SIG-M5 treated with dmso at 0.1 percent for 504 hours (cell line): ENCODE results near the gene PLA2G4A.

Source experiments
- DNase-seq: peaks from one replicate; lab custom pipeline; 2025; ENCODE audit not compliant: unreplicated experiment; lab: John Stamatoyannopoulos, UW

The PLA2G4A gene

GRCh38 chr1:186831168-186831567 lies 2.4 kb downstream of the PLA2G4A start:
- DNase-seq = no peak

- no peak for DNase-seq
Measured at GRCh38 chr1:186834399-186834958, 5.7 kb downstream of the PLA2G4A start.

- DNase-seq = no peak
Measured at GRCh38 chr1:186835448-186835847, 6.7 kb downstream of the PLA2G4A start.

- no peak for DNase-seq
Measured at GRCh38 chr1:186837806-186838205, 9.1 kb downstream of the PLA2G4A start.

DNA sequence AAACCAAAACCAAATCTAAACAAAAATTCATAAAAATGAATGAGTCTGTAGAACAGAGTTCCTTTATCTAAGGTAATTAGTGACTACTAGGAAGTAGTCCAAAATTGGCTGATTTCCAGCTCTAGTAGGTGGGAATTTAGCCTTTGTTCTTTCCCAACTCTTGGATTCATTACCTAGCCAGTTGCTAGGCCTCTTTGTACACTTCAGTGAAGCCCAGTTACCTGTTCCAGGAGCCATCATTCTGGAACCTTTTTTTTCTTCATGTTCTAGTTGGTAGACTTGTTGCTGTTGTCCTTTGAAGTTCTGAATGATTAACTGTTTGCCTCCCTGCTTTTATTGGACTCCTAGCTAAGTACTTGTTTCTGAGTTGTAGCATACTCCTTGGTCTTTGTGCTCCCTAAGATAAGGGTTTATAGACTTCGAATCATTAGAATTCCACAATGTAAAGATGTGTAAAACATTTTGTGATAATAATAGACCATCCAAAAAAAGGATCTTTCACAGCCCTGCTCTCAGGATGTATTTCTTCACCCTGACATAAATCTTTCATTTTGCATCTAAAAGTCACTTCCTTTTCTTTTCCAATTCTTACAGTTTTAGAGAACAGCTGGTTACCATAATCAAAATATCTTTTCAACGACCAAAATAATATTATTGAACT lies 9.8 kb downstream of the PLA2G4A start:
- DNase-seq = peak; percentile 72

GRCh38 chr1:186839041-186839400 lies 10.3 kb downstream of the PLA2G4A start:
- peak; percentile 72 for DNase-seq

DNA sequence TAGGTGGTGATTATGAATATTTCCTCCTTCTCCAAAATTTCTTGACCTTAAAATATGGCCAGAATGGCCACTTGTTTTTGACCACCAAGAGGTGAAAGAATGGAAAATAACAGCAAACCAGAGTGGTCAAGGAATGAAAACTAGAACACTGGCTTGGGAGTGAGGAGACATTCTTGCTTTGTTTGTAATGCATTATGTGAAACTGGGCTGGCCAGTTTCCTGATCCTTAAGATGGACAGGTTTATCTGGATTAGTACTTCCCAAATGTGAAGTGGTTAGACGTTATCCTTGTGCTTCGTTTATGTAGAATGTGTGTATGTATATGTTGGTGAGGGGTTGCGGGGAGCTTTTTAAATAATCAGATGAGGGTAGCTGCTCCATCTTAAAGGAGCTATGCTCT lies 12.8 kb downstream of the PLA2G4A start:
- peak; percentile 15 for DNase-seq

DNA sequence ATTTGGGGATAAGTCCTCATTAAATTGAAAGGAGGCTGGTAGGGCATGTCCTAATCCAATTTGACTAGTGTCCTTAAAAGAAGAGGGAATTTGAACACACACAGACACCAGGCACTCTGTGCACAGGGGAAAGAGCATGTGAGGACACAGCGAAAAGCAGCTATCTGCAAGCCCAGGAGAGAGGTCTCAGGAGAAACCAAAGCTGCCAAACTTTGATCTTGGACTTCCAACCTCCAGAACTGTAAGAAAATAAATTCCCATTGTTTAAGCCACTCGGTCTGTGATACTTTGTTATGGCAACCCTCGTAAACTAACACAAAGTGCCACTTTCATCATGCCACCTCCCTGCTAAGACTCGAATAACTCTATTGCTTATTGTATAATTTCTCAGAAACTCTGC lies 13.8 kb downstream of the PLA2G4A start:
- DNase-seq = no peak

DNA sequence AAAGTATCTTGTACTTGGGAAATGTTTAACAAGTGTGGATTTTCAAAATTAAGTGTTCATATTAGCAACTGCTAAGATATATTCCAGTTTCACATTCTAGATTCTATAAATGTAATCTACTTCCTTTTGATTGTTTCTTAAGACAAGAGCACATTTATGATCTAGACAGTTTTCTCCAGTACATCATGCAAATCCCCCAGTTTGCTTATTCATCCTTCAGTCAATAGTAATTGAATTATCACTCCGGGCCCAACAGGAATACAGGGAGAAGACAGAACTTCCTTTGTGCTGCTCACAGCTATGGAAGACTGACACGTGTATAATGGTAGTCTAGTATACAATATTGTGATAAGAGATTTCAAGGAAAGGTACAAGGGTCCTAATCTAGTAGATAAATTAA lies 14.5 kb downstream of the PLA2G4A start:
- DNase-seq = no peak

- DNase-seq = no peak
Measured at GRCh38 chr1:186843931-186844330, 15.2 kb downstream of the PLA2G4A start.

DNA sequence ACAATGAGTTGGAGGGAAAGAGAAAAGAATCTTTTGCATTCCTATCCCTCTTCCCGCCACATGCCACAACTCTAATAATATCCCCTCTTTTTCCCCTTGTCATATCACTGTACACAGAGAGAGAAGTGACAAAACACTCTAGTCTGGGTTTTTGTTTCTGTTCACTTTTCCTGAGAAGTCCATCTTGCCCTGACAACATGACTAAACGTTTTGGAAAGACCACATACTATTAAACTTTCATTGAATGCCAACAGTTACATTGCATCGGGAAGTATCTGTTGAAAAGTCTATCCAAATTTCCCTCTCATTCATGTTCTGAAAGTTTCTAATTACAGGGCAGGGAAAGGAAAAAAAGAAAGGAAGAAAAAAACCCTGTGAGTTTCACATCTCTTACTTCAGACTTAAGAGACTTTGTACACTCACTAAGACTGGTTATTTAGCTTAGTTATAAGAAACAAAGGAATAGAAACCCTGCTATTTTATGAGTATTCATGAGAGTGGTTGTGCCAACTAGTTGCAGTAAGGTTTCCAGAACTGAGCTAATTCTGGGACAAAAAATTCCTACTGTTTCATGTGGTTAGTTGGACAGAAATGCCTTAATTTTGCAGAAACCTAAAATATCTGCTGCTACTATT lies 16.9 kb downstream of the PLA2G4A start:
- DNase-seq = peak; percentile 57

- no peak for DNase-seq
Measured at GRCh38 chr1:186848509-186849130, 19.9 kb downstream of the PLA2G4A start.

DNA sequence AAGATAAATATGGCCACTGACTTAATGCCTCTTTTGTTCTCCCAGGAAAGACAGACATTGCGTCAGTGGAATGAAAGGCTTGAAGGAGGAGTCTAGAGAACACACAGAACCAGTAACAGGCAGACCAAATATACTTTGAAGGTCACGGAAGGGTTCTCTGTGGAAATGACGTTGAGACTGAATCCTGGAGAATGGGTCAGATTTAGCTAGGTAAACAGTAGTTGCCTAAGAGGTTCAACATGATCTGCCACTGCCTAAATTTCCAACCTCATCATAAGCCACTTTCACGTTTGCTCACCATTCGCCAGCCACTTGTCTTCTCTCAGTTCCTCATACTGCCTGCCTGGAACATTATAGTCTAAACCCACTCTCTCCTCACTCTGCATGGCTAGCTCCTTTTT lies 20.5 kb downstream of the PLA2G4A start:
- peak; percentile 96 for DNase-seq

DNA sequence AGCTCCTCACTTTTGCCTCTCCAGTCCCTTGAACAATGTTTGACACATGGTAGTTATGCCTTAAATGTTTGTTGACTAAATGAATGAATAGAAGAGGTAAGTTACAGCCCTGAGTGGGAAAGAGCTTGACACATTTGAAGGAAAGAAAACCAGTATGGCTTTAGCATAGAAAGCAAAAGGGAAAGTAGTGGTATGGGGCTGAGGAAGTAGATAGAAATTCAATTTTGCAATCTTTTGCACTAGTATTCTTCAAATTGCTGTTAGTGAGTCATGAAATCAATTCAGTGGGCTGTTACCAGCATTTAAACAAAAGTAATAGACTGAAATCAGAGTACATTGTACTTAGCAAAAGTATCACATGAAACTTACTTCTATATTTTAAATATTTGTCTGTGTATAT lies 21.1 kb downstream of the PLA2G4A start:
- DNase-seq = peak; percentile 92

DNA sequence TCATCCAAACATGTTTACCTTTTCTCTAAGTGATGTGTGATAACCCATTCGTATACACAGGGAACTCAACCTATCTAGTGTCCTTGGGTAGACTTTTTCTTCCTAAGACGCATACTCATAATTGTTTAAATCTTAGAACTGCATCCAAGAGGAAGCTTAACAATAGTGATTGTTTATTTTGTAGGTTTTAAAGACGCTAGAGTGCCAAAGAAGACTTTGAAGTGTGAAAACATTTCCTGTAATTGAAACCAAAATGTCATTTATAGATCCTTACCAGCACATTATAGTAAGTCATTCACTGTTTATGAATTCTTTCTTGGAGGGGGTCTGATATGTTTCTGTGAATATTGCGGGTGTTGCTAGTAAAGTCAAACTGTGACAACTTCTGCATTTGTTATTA lies 25.4 kb downstream of the PLA2G4A start:
- DNase-seq = no peak

GRCh38 chr1:186858923-186859322 lies 30.2 kb downstream of the PLA2G4A start:
- DNase-seq = no peak

GRCh38 chr1:186859995-186860394 lies 31.2 kb downstream of the PLA2G4A start:
- no peak for DNase-seq

DNA sequence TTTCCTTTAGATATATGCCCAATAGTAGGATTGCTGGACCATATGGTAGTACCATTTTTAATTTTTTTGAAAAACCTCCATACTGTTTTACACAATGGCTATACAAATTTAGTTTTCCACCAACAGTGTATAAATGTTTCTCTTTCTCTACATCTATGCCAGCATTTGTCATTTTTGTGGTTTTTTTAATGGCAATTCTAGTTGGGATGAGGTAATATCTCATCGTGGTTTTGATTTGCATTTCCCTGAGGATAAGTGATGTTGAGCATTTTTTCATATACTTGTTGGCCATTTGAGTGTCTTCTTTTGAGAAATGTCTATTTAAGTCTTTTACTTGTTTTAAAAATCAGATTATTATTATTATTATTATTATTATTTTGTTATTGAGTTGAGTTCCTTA lies 35.5 kb downstream of the PLA2G4A start:
- DNase-seq = no peak

GRCh38 chr1:186865253-186865652 lies 36.5 kb downstream of the PLA2G4A start:
- no peak for DNase-seq

GRCh38 chr1:186865857-186866256 lies 37.1 kb downstream of the PLA2G4A start:
- DNase-seq = no peak

DNA sequence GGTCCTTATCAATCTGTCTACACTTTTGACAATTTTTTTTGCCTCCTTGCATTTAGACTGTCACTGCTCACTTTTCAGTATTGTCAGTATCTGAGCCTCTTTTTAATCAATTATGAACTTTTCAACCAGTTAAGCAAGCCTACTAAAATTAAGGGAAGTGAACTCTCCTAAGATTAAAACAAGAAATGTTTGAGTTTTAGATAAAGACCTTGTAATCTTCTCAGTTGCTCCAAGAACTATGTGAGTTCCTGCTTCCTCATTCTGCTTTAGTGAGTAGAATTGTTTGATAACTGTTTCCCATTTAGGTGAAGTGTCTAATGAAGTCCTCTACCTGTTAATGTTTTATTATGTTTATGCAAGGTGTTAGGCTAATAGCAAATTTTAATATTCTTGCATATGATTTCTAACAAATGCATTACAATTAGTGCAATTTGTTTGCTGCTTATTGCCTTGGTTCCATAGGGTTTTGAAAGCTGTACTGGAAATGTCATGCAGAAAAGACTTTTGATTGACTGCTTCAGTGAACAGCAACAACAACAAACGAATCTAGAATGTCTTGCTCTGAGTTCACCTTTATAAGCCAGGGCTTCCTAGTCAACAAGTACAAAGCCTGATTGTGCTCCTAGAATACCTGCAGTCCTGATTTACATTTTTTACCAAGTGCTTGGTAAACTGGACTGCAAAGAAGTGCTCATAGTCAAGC lies 40.9 kb downstream of the PLA2G4A start:
- DNase-seq = peak; percentile 41

DNA sequence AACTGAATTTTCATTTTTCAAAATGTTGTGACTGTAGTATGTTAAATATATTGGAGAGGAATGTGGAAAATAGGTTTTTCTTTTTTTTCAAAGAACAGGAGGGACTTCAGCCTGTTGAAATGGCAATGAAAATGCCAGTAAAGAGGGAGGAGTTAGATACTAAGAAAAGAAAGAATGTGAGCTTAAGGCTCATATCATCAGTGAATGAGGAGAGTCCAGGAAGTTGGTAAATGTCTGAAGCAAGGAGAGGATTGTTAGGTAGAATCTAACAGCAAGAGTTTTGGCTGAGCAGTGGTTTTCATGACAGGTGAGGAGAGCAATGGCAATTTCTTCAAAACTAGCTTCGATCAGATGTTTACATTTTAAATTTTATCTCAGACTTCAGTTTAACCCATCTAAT lies 43.0 kb downstream of the PLA2G4A start:
- no peak for DNase-seq
